ENCODE results near the gene FAM210A.

Gene FAM210A

GRCh38 chr18:13626544-13626908 is 99.8 kb downstream of the FAM210A start:
- DNase-seq, result no peak
- H3K27ac ChIP-seq, result no peak overlapping the region

DNA sequence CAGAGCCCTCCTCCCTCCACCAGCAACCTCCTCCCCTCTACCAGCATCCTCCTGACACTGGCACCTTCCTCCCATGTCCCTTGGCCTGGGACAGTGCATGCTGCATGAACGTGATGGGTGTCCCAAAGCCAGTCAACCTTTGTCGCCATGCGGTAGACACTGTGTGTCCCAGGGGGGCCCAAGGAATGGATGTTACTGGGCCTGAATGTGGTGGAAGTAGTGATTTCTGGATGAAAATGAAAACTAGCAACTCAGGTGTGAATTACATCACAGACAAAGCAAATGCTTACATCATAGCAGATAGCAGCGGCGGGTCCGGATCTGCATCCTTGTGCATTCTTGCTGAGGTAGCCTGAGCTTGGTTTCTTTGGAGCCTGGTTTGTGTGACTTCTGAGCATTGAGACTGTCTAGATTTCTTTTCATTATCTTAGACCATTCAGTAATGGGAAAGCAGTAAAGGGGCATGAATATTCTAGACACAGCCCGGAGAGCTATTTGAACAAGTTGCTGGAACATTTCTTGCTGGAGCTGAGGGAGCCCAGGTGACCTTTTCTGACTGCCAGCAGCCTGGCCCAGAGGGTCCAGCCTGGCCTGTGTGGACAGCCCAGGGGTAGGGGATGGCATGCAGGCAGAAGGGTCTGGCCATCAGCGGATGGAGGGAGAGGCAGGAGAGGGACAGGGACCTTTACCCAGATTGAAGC is 100.4 kb downstream of the FAM210A start:
- no peak overlapping the region for H3K4me3 ChIP-seq (ENCODE audit: low read depth, low read length)
- no peak for TF ChIP-seq CTCF (IDR thresholded peaks at IDR 0.05; ENCODE audit: low read depth, low read length)
- H3K9me3 ChIP-seq (ENCODE audit: severe bottlenecking), result no peaks in the 10 kb centered on the region
- no peak for DNase-seq
- no peak overlapping the region for H3K27ac ChIP-seq
- H3K27me3 ChIP-seq (ENCODE audit: insufficient read depth, low read depth, severe bottlenecking), result no peaks in the 10 kb centered on the region
- no peaks in the 10 kb centered on the region for H3K36me3 ChIP-seq

More at GRCh38 chr18:13626544-13626908, 99.8 kb downstream of the FAM210A start:
- Histone ChIP-seq H3K27me3 (ENCODE audit: insufficient read depth, low read depth, severe bottlenecking) (no peaks in the 10 kb centered on the region), H3K9me3 (ENCODE audit: severe bottlenecking) (no peaks in the 10 kb centered on the region), H3K36me3 (no peaks in the 10 kb centered on the region), H3K4me3 (ENCODE audit: low read depth, low read length) (no peak overlapping the region)
- TF ChIP-seq CTCF (IDR thresholded peaks at IDR 0.05; ENCODE audit: low read depth, low read length), result no peak

GRCh38 chr18:13625355-13625754 is 101.0 kb downstream of the FAM210A start:
- no peaks in the 10 kb centered on the region for H3K27me3 ChIP-seq (ENCODE audit: insufficient read depth, low read depth, severe bottlenecking)
- no peak for DNase-seq
- no peak for TF ChIP-seq CTCF (IDR thresholded peaks at IDR 0.05; ENCODE audit: low read depth, low read length)
- H3K9me3 ChIP-seq (ENCODE audit: severe bottlenecking), result no peaks in the 10 kb centered on the region
- no peak overlapping the region for H3K4me3 ChIP-seq (ENCODE audit: low read depth, low read length)
- H3K27ac ChIP-seq, result no peak overlapping the region
- H3K36me3 ChIP-seq, result no peaks in the 10 kb centered on the region

DNA sequence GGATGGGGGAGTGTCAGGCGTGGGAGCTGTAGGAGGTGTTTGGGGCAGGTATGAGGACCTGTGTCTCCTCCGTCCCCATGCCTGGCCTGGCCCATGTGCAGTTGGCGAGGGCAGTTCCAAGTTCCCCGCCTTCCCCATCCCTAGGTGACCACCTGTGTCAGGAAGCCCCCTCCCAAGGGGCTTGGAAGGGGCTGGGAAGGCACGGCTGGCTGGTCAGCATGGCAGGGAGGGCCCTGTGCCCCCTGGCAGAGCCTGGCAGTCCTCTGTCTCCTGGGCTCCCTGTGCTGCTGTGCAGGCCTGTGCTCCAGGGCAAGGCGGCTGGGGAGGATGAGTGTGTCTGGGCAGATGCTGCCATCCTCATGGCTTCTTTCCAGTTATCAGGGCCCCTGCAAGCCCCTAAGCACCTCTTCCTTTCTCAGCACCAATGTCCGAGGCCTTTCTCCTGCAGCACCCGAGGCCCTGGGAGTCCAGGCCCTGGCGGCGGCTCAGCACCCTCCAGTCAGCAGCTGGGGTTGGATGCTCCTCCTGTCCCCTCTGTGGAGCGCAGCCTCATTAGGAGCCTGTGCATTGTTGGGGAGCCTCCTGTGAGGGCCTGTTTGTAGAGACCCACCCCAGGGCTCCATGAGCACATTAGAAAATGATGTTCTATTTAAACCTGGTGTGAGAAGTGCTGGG is 101.7 kb downstream of the FAM210A start:
- DNase-seq, result no peak
- Histone ChIP-seq H3K27me3 (ENCODE audit: insufficient read depth, low read depth, severe bottlenecking) (no peaks in the 10 kb centered on the region), H3K4me3 (ENCODE audit: low read depth, low read length) (no peak overlapping the region), H3K9me3 (ENCODE audit: severe bottlenecking) (no peaks in the 10 kb centered on the region), H3K27ac (no peak overlapping the region), H3K36me3 (no peaks in the 10 kb centered on the region)
- TF ChIP-seq CTCF (IDR thresholded peaks at IDR 0.05; ENCODE audit: low read depth, low read length), result no peak

GRCh38 chr18:13623871-13624270 is 102.5 kb downstream of the FAM210A start:
- Histone ChIP-seq H3K4me3 (ENCODE audit: low read depth, low read length) (no peak overlapping the region), H3K9me3 (ENCODE audit: severe bottlenecking) (no peaks in the 10 kb centered on the region), H3K36me3 (no peaks in the 10 kb centered on the region), H3K27me3 (ENCODE audit: insufficient read depth, low read depth, severe bottlenecking) (no peaks in the 10 kb centered on the region), H3K27ac (no peak overlapping the region)
- TF ChIP-seq CTCF (IDR thresholded peaks at IDR 0.05; ENCODE audit: low read depth, low read length), result no peak
- DNase-seq, result no peak

All from WERI-Rb-1 (cell line).